GM13977 (cell line): ENCODE results near the gene DST.

Experiments used
- DNase-seq: peaks from one replicate; pipeline ENCODE4 v3.0.0; 2012; ENCODE audit warnings: low spot score
- in situ Hi-C: fragments of 300-500 bp; cut with MboI; formaldehyde crosslinking; loops from one replicate; pipeline ENCODE4 v1.12.0; 2022; ENCODE audit warnings: low sequenced_read_pairs, low pct_unique_long_range_greater_than_20kb, mixed read lengths, inconsistent platforms; ENCODE audit not compliant: unreplicated experiment
- TF ChIP-seq, protein P1 (sequence below): IDR thresholded peaks from 2 replicates; pipeline ENCODE4 v1.5.1; 2012; ENCODE audit warnings: mild to moderate bottlenecking, control low read depth; ENCODE audit not compliant: insufficient read depth; ENCODE audit errors: extremely low read depth, missing control alignments

The DST gene

GRCh38 chr6:56517155-56517745 lies 125.4 kb downstream of the DST start:
- no peak for DNase-seq
- in situ Hi-C loops, result no loop called here
- TF ChIP-seq, protein P1, sequence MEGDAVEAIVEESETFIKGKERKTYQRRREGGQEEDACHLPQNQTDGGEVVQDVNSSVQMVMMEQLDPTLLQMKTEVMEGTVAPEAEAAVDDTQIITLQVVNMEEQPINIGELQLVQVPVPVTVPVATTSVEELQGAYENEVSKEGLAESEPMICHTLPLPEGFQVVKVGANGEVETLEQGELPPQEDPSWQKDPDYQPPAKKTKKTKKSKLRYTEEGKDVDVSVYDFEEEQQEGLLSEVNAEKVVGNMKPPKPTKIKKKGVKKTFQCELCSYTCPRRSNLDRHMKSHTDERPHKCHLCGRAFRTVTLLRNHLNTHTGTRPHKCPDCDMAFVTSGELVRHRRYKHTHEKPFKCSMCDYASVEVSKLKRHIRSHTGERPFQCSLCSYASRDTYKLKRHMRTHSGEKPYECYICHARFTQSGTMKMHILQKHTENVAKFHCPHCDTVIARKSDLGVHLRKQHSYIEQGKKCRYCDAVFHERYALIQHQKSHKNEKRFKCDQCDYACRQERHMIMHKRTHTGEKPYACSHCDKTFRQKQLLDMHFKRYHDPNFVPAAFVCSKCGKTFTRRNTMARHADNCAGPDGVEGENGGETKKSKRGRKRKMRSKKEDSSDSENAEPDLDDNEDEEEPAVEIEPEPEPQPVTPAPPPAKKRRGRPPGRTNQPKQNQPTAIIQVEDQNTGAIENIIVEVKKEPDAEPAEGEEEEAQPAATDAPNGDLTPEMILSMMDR, result no peak

DNA sequence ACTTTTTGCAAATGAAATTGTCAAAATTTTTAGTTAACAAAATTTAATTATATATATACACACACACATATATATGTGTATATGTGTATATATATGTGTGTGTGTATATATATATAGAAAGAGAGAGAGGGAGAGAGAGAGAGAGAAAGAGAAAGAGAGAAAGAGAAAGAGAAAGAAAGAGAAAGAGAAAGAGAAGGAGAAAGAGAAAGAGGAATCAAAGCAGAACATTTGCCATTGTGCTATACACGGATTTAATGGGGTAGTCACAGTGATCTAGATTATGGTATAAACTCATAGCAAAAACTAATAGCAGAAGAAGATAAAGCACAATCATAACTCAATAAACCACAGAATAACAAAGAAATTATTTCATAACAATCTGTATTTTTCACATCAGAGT lies 126.7 kb downstream of the DST start:
- no peak for DNase-seq
- TF ChIP-seq, protein P1, result no peak

DNA sequence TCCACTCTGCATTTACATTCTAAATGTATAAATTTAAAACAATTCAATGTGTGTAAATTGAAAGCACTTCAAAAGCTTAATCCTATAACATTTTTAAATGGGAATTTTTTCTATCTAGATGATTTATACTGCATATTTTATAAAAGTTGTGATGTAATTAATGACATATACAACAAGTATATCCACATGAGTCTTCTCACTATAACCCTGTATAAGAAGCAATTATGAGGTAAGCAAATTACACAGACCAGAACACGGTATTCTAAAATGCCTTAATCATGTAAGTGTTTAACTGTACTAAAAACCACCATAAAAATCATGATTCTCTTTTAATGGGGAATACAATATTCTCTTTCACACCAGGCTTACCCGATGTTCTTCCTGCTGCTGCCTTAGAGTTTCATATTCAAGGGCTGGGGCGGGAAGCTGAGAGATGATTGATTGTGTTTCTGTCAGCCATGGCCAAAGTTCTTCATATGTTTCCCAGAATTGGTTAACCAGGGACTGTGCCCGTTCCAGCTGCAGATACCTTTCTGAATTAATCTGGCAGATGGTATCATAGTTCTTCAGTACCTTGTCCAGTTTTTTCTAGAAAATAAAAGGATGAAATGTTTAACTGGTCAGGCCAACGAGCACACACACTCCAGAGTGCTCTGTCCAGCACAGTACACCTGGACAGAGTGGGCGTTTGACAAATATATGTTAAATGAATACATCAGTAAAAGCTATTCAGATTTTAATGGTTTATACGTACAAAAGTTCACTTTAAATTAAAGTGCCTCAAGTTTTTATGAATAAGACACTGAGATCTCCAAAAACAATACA lies 127.4 kb downstream of the DST start:
- in situ Hi-C loops, result no loop called here
- TF ChIP-seq, protein P1, result no peak
- DNase-seq, result no peak

More for the DNA sequence above, 126.7 kb downstream of the DST start:
- in situ Hi-C loops, result no loop called here

DNA sequence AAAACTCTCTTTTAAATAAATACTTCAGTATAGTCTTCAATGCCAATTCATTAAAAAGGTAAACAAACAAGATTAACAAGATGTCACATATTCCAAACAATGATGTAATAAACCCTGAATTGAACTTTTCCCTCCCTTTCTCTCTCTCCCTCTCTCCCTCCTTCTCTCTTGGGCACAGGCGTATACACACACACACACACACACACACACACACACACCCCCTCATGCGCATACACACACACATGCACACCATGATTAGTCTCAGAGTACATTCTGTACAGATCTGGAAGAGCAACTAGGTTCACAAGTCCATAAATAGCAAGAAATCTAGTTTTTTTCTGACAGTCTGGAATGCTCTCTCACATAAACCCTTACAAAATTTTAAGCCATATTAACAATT lies 128.3 kb downstream of the DST start:
- in situ Hi-C loops, result no loop called here
- no peak for DNase-seq
- TF ChIP-seq, protein P1, result no peak

DNA sequence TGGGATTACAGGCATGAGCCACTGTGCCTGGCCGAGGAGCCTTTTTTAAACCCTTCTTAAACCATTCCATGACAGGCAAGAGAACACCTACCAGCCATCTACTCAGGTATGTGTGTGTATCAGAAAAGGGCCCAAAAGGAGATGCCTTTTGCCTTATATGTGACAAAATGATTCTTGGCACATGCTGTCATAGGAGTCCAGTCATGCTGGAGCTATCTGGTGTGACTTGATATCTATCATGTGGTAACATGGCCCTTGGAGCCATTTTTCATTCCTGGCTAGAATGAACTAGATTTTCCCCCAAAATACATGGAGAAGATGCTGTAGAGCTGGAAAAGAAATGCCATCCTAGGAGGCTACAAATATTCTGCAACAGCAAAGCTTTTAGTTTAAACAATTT lies 129.1 kb downstream of the DST start:
- in situ Hi-C loops, result no loop called here
- TF ChIP-seq, protein P1, result no peak
- no peak for DNase-seq

- no peak for DNase-seq
- in situ Hi-C loops, result no loop called here
- TF ChIP-seq, protein P1, result no peak
Observed at GRCh38 chr6:56511591-56511990, 131.1 kb downstream of the DST start.
